ENCODE results near the gene GFOD1.

DNA sequence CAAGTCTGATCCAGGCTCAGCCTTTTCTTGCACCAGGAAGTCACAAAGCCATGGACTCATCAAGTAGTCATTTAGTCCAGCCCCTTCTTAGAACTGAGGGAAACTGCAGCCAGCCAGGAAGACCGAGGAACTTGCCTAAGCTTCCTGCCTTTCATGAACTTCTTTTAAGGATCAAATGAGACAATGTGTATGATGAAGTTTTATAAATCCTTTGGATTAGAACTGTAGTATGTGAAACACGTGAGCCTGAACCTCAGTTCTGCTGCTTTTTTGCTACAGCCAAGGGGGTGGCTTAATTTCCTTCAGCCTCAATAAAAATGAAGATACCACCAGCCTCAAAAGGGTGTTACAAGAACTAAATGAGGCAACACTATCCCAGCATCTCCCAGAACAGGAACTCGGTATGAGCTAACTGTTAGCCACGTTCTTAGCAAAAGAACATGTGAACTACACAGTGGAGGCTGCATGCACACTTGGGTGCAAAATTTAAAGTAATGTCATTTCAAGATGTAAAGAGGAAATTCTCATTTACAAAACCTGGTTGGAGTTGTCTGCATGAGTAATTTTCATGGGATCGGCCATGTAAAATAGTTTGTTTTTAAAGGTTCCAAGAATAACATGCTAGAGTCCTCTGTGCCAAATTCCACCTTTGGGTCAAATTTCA lies 83.0 kb downstream of the GFOD1 start:
- TF ChIP-seq, protein P1, sequence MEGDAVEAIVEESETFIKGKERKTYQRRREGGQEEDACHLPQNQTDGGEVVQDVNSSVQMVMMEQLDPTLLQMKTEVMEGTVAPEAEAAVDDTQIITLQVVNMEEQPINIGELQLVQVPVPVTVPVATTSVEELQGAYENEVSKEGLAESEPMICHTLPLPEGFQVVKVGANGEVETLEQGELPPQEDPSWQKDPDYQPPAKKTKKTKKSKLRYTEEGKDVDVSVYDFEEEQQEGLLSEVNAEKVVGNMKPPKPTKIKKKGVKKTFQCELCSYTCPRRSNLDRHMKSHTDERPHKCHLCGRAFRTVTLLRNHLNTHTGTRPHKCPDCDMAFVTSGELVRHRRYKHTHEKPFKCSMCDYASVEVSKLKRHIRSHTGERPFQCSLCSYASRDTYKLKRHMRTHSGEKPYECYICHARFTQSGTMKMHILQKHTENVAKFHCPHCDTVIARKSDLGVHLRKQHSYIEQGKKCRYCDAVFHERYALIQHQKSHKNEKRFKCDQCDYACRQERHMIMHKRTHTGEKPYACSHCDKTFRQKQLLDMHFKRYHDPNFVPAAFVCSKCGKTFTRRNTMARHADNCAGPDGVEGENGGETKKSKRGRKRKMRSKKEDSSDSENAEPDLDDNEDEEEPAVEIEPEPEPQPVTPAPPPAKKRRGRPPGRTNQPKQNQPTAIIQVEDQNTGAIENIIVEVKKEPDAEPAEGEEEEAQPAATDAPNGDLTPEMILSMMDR (IDR thresholded peaks at IDR 0.05) = no peak
- no peak for TF ChIP-seq POLR2AphosphoS5 (IDR thresholded peaks at IDR 0.05)

All from gastroesophageal sphincter (tissue), 3 donors.